Endothelial cell of umbilical vein (primary cell): ENCODE data around the gene NCF4. TPM values are rescaled to one million over a fixed set of nuclear protein-coding genes. Genes with fewer than 3 reads are reported as not detected.

Experiments
- BruUV-seq: library from RNA; stranded (reverse); fragments of 400-500 nt; replicated peaks from 2 replicates; lab custom pipeline; 2021; lab: Mats Ljungman, UMichigan
- CTCF ChIA-PET: fragments of 300-600, 350-600 bp; sonication (Branson Sonifier 250); formaldehyde crosslinking; loops from one replicate; lab custom pipeline; 2021; ENCODE audit warnings: antibody characterized with exemption, inconsistent platforms; lab: Charles Lee
- POLR2A ChIA-PET: fragments of 300-600, 350-600 bp; sonication (Branson Sonifier 250); formaldehyde crosslinking; loops from one replicate; lab custom pipeline; 2021; ENCODE audit warnings: antibody characterized with exemption, inconsistent platforms; lab: Charles Lee
- DNase-seq: peaks from one replicate; pipeline ENCODE4 v3.0.0-alpha.2; 2011; ENCODE audit warnings: low read depth, low spot score
- FAIRE-seq: peaks from 2 replicates; lab custom pipeline; 2011; peaks lifted over from hg19 to GRCh38; lab: Jason Lieb, UNC
- H2AFZ ChIP-seq: 2 replicates; pipeline ENCODE4 v1.6.0; 2012; ENCODE audit warnings: low read depth, low read length, control low read depth, inconsistent platforms
- H3K27ac ChIP-seq: 2 replicates; pipeline ENCODE4 v1.5.1; 2011; ENCODE audit warnings: low read depth, mild to moderate bottlenecking, control low read depth, low read length, moderate library complexity; ENCODE audit not compliant: insufficient read depth
- H3K27me3 ChIP-seq, 2 experiments: 2 replicates each; pipeline versions ENCODE4 v1.6.0 to v1.6.1; 2011; ENCODE audit warnings: low read length in 2 of 2, mixed read lengths in 1 of 2; ENCODE audit not compliant: control insufficient read depth in 2 of 2, insufficient read depth in 2 of 2
- H3K36me3 ChIP-seq, 2 experiments: 2 replicates in 1 of 2; 3 replicates in 1 of 2; pipeline ENCODE4 v1.5.1; 2011; ENCODE audit warnings: low read length in 2 of 2, mild to moderate bottlenecking in 1 of 2, moderate library complexity in 1 of 2; ENCODE audit not compliant: control insufficient read depth in 2 of 2, insufficient read depth in 2 of 2; ENCODE audit errors: extremely low read depth in 1 of 2
- H3K4me1 ChIP-seq: 3 replicates; pipeline ENCODE4 v1.5.1; 2011; ENCODE audit warnings: mild to moderate bottlenecking, low read length; ENCODE audit not compliant: control insufficient read depth, insufficient read depth; ENCODE audit errors: extremely low read depth
- H3K4me2 ChIP-seq: 2 replicates; pipeline ENCODE4 v1.6.1; 2011; ENCODE audit warnings: low read length, control low read depth, mixed read lengths; ENCODE audit not compliant: insufficient read depth
- H3K4me3 ChIP-seq, 3 experiments: fragments of 200-600 bp in 1 of 3; sonication (generic), shearing (Covaris generic) in 1 of 3; replicated peaks in 1 of 3; 2 replicates each; pipeline ENCODE4 v1.5.1; 2011 to 2016; ENCODE audit warnings: control low read depth in 3 of 3, low read length in 3 of 3, mild to moderate bottlenecking in 2 of 3, inconsistent platforms in 1 of 3, low read depth in 1 of 3, moderate library complexity in 1 of 3; ENCODE audit not compliant: insufficient read depth in 1 of 3
- H3K79me2 ChIP-seq: 2 replicates; pipeline ENCODE4 v1.6.0; 2012; ENCODE audit warnings: low read length, inconsistent platforms; ENCODE audit not compliant: control insufficient read depth, insufficient read depth
- H3K9ac ChIP-seq: replicated peaks from 2 replicates; pipeline ENCODE3; 2011; ENCODE audit warnings: low read length, control low read depth; ENCODE audit not compliant: insufficient read depth; ENCODE audit errors: extremely low read depth
- H3K9me1 ChIP-seq: replicated peaks from 3 replicates; pipeline ENCODE4 v1.6.0; 2011; ENCODE audit warnings: mild to moderate bottlenecking, low read length; ENCODE audit not compliant: control insufficient read depth, insufficient read depth; ENCODE audit errors: extremely low read depth
- H3K9me3 ChIP-seq: replicated peaks from 2 replicates; pipeline ENCODE4 v1.5.1; 2012; ENCODE audit warnings: low read length, inconsistent platforms; ENCODE audit not compliant: control insufficient read depth, insufficient read depth
- H4K20me1 ChIP-seq: replicated peaks from 2 replicates; pipeline ENCODE3; 2011; ENCODE audit warnings: mild to moderate bottlenecking, low read length; ENCODE audit not compliant: control insufficient read depth, insufficient read depth; ENCODE audit errors: extremely low read depth
- CTCF ChIP-seq, 2 donors: IDR thresholded peaks; 1 replicate in 1 of 2; 2 replicates in 1 of 2; pipeline ENCODE4 v1.5.1; 2011; ENCODE audit warnings: low read length in 2 of 2, mild to moderate bottlenecking in 2 of 2, moderate library complexity in 2 of 2, control low read depth in 1 of 2, inconsistent platforms in 1 of 2, low read depth in 1 of 2; ENCODE audit not compliant: insufficient read depth in 1 of 2; ENCODE audit errors: extremely low read depth in 1 of 2
- EZH2 ChIP-seq: IDR thresholded peaks from 2 replicates; pipeline ENCODE4 v1.6.1; 2012; ENCODE audit warnings: borderline replicate concordance, low read depth, mild to moderate bottlenecking, moderate library complexity, low read length, inconsistent platforms; ENCODE audit not compliant: severe bottlenecking
- FOS ChIP-seq: IDR thresholded peaks from 2 replicates; pipeline ENCODE4 v1.6.1; 2011; ENCODE audit warnings: mild to moderate bottlenecking, low read length, moderate library complexity, borderline replicate concordance; ENCODE audit not compliant: insufficient read depth
- GATA2 ChIP-seq: IDR thresholded peaks from 2 replicates; pipeline ENCODE4 v1.7.0; 2011; ENCODE audit warnings: low read depth, mild to moderate bottlenecking, moderate library complexity, mixed read lengths, low read length; ENCODE audit not compliant: insufficient read length, insufficient read depth
- JUN ChIP-seq: IDR thresholded peaks from 2 replicates; pipeline ENCODE4 v1.6.1; 2011; ENCODE audit warnings: borderline replicate concordance, low read depth; ENCODE audit not compliant: insufficient read length, insufficient read depth
- MYC ChIP-seq: IDR thresholded peaks from one replicate; pipeline ENCODE4 v1.6.1; 2011; ENCODE audit warnings: mild to moderate bottlenecking, low read depth, low read length
- POLR2A ChIP-seq: IDR thresholded peaks from 2 replicates; pipeline ENCODE4 v1.6.1; 2012; ENCODE audit warnings: low read depth, mild to moderate bottlenecking, control low read depth, low read length
- POLR2AphosphoS5 ChIP-seq: IDR thresholded peaks from 2 replicates; pipeline ENCODE4 v1.6.1; 2012; ENCODE audit warnings: low read depth, mild to moderate bottlenecking, control low read depth, low read length, moderate library complexity; ENCODE audit not compliant: insufficient read depth
- dilution Hi-C: fragments of 300-500 bp; cut with MboI; formaldehyde crosslinking; loops from one replicate; pipeline ENCODE4 v1.15.0; 2019; ENCODE audit warnings: low sequenced_read_pairs; ENCODE audit not compliant: extremely low pct_ligation_motif_present
- intact Hi-C: fragments of 100-400 bp; cut with micrococcal nuclease; formaldehyde crosslinking; loops from one replicate; pipeline ENCODE4 v1.10.0; 2022
- polyA plus RNA-seq, 4 experiments: library from polyadenylated mRNA; depleted of rRNA in 3 of 4; stranded (reverse) in 3 of 4; unstranded in 1 of 4; fragments of >200 nt; gene quantifications; 2 replicates each; pipeline versions ENCODE4 v1.2.1 to v1.2.3, GENCODE V29; 2011 to 2012; ENCODE audit warnings: missing spikeins in 1 of 4
- total RNA-seq: library from RNA; stranded (reverse); gene quantifications from 2 replicates; pipeline ENCODE4 v1.2.3, GENCODE V29; 2021
- TF ChIP-seq, protein P1 (sequence below): IDR thresholded peaks from 2 replicates; pipeline ENCODE4 v1.6.1; 2011; ENCODE audit not compliant: insufficient read depth, insufficient read length

NCF4 gene
- total and polyA plus RNA-seq, 2 donors (not counting 3 experiments of a cell fraction or from before 2014, with no cell fraction given) = 0.07 TPM; not detected in 1

DNA sequence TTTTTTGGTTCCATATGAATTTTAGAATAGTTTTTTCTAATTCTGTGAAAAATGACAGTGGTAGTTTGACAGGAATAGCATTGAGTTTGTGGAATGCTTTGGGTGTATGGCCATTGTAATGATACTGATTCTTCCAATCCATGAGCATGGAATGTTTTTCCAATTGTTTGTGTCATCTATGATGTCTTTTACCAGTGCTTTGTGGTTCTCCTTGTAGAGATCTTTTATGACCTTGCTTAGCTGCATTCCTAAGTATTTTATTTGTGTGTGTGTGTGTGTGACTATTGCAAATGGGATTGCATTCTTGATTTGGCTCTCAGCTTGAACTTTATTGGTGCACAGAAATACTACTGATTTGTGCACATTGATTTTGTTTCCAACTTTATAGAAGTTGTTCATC, 49.7 kb downstream of the NCF4 start:
- Histone ChIP-seq H3K4me3 (no peak overlapping the region), H3K9me1 (no peaks in the 10 kb centered on the region), H3K36me3 (no peaks in the 10 kb centered on the region), H4K20me1 (no peaks in the 10 kb centered on the region), H3K9me3 (no peaks in the 10 kb centered on the region), H3K27ac (no peak overlapping the region), H3K4me2 (no peak overlapping the region), H3K27me3 (peaks cover 0 to 1% of the 10 kb centered on the region in 2 experiments), H3K4me1 (peaks cover 25% of the 10 kb centered on the region), H3K9ac (no peak overlapping the region), H3K79me2 (peaks cover 9% of the 10 kb centered on the region), H2AFZ (no peak overlapping the region)
- dilution Hi-C loops (no loop called here), intact Hi-C loops (no loop called here)
- POLR2A ChIA-PET = no interaction called here
- BruUV-seq = no TSS peak
- FAIRE-seq (no peak), DNase-seq (no peak)
- TF ChIP-seq, protein P1, sequence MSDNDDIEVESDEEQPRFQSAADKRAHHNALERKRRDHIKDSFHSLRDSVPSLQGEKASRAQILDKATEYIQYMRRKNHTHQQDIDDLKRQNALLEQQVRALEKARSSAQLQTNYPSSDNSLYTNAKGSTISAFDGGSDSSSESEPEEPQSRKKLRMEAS = no peak
- TF ChIP-seq MYC = no peak
- TF ChIP-seq CTCF (IDR thresholded peaks at IDR 0.05; ENCODE audit: extremely low read depth in 1 of 2, insufficient read depth in 1 of 2, low read depth in 1 of 2, low read length in 2 of 2) = no peak
- TF ChIP-seq POLR2A = no peak
- TF ChIP-seq POLR2AphosphoS5 = no peak
- TF ChIP-seq GATA2 = no peak
- TF ChIP-seq FOS = no peak
- no peak for TF ChIP-seq JUN
- no peak for TF ChIP-seq EZH2
- CTCF ChIA-PET = interaction anchor here (1.0 to 1.5 kb wide), 2 partner anchors 18 to 54 kb away, joined by 3 to 4 read pairs; no protein-coding TSS in a partner anchor
